ENCODE results near the gene GPR31.

The GPR31 gene

GRCh38 chr6:167122041-167122826 is 35.5 kb downstream of the GPR31 start:
- H3K4me3 ChIP-seq (ENCODE audit: low read length), result peak overlapping the region; percentile 51
- H3K27me3 ChIP-seq (ENCODE audit: control insufficient read depth, low read length), result peaks cover 28% of the 10 kb centered on the region
- H3K4me2 ChIP-seq (ENCODE audit: low read length), result peak overlapping the region; percentile 69
- H3K27ac ChIP-seq (ENCODE audit: low read depth, low read length), result 0 out of 2 replicates have a peak overlapping the region, but pooled peaks have one; percentile 3
- peaks cover 17% of the 10 kb centered on the region; the same call in 1 of the 2 replicates for H4K20me1 ChIP-seq (ENCODE audit: control insufficient read depth, insufficient read depth, low read depth, low read length)
- no peaks in the 10 kb centered on the region for H3K9me3 ChIP-seq (ENCODE audit: control insufficient read depth, insufficient read depth, low read length)
- no peaks in the 10 kb centered on the region for H3K9me2 ChIP-seq (replicated peaks; ENCODE audit: control insufficient read depth, low read length)
- no peaks in the 10 kb centered on the region for H3K36me3 ChIP-seq (ENCODE audit: control insufficient read depth, low read length)
- peaks cover 71% of the 10 kb centered on the region for H3K4me1 ChIP-seq (ENCODE audit: control insufficient read depth, low read length)
- H3K79me2 ChIP-seq (ENCODE audit: control insufficient read depth, low read length), result no peaks in the 10 kb centered on the region
- TF ChIP-seq EZH2phosphoT487 (IDR thresholded peaks at IDR 0.05; ENCODE audit: borderline replicate concordance, low read length), result no peak
- TF ChIP-seq CTCF (IDR thresholded peaks at IDR 0.05; ENCODE audit: low read depth, low read length, poor library complexity, severe bottlenecking), result no peak
- peaks cover 25% of the 10 kb centered on the region for H3F3A ChIP-seq (ENCODE audit: control insufficient read depth, insufficient read depth)

GRCh38 chr6:167121335-167121841 is 36.4 kb downstream of the GPR31 start:
- Histone ChIP-seq H3K36me3 (ENCODE audit: control insufficient read depth, low read length) (no peaks in the 10 kb centered on the region), H3K27ac (ENCODE audit: low read depth, low read length) (no peak overlapping the region), H3F3A (ENCODE audit: control insufficient read depth, insufficient read depth) (peaks cover 25% of the 10 kb centered on the region), H3K4me2 (ENCODE audit: low read length) (peak overlapping the region; percentile 69), H4K20me1 (ENCODE audit: control insufficient read depth, insufficient read depth, low read depth, low read length) (peaks cover 17% of the 10 kb centered on the region; the same call in 1 of the 2 replicates), H3K4me1 (ENCODE audit: control insufficient read depth, low read length) (peaks cover 71% of the 10 kb centered on the region), H3K79me2 (ENCODE audit: control insufficient read depth, low read length) (no peaks in the 10 kb centered on the region), H3K4me3 (ENCODE audit: low read length) (peak overlapping the region; percentile 51), H3K27me3 (ENCODE audit: control insufficient read depth, low read length) (peaks cover 31% of the 10 kb centered on the region), H3K9me3 (ENCODE audit: control insufficient read depth, insufficient read depth, low read length) (no peaks in the 10 kb centered on the region), H3K9me2 (replicated peaks; ENCODE audit: control insufficient read depth, low read length) (no peaks in the 10 kb centered on the region)
- TF ChIP-seq EZH2phosphoT487 (IDR thresholded peaks at IDR 0.05; ENCODE audit: borderline replicate concordance, low read length) (no peak), CTCF (IDR thresholded peaks at IDR 0.05; ENCODE audit: low read depth, low read length, poor library complexity, severe bottlenecking) (no peak)

- no peaks in the 10 kb centered on the region for H3K9me2 ChIP-seq (replicated peaks; ENCODE audit: control insufficient read depth, low read length)
- no peaks in the 10 kb centered on the region for H3K9me3 ChIP-seq (ENCODE audit: control insufficient read depth, insufficient read depth, low read length)
- TF ChIP-seq EZH2phosphoT487 (IDR thresholded peaks at IDR 0.05; ENCODE audit: borderline replicate concordance, low read length) (no peak), CTCF (IDR thresholded peaks at IDR 0.05; ENCODE audit: low read depth, low read length, poor library complexity, severe bottlenecking) (no peak)
- peaks cover 17% of the 10 kb centered on the region; the same call in 1 of the 2 replicates for H4K20me1 ChIP-seq (ENCODE audit: control insufficient read depth, insufficient read depth, low read depth, low read length)
- peak overlapping the region; percentile 51 for H3K4me3 ChIP-seq (ENCODE audit: low read length)
- H3K27ac ChIP-seq (ENCODE audit: low read depth, low read length), result peak overlapping the region; percentile 1; the same call in 1 of the 2 replicates
- peaks cover 37% of the 10 kb centered on the region for H3K27me3 ChIP-seq (ENCODE audit: control insufficient read depth, low read length)
- H3K4me2 ChIP-seq (ENCODE audit: low read length), result peak overlapping the region; percentile 69
- peaks cover 71% of the 10 kb centered on the region for H3K4me1 ChIP-seq (ENCODE audit: control insufficient read depth, low read length)
- H3K36me3 ChIP-seq (ENCODE audit: control insufficient read depth, low read length), result no peaks in the 10 kb centered on the region
- no peaks in the 10 kb centered on the region for H3K79me2 ChIP-seq (ENCODE audit: control insufficient read depth, low read length)
- peaks cover 28% of the 10 kb centered on the region for H3F3A ChIP-seq (ENCODE audit: control insufficient read depth, insufficient read depth)
These were observed 37.2 kb downstream of the GPR31 start for GRCh38 chr6:167120583-167120903.

Data from DOHH2 (cell line).